H1 (cell line): ENCODE data around the gene PBOV1.

Experiments used
- CTBP2 ChIP-seq: IDR thresholded peaks from 2 replicates; pipeline ENCODE4 v1.7.0; 2011; ENCODE audit warnings: borderline replicate concordance, mild to moderate bottlenecking, moderate library complexity, mixed read lengths, low read length; ENCODE audit not compliant: insufficient read depth, insufficient read length
- SP1 ChIP-seq: IDR thresholded peaks from 2 replicates; pipeline ENCODE4 v1.6.1; 2011; ENCODE audit warnings: low read depth, low read length
- TF ChIP-seq, protein P1 (sequence below), 3 experiments: IDR thresholded peaks; 1 replicate in 2 of 3; 2 replicates in 1 of 3; pipeline versions ENCODE4 v1.5.1 to v1.6.1; 2011; ENCODE audit warnings: low read length in 3 of 3, mild to moderate bottlenecking in 3 of 3, inconsistent platforms in 2 of 3, low read depth in 1 of 3, moderate library complexity in 1 of 3; ENCODE audit not compliant: insufficient read depth in 1 of 3; ENCODE audit errors: control extremely low read depth in 1 of 3

DNA sequence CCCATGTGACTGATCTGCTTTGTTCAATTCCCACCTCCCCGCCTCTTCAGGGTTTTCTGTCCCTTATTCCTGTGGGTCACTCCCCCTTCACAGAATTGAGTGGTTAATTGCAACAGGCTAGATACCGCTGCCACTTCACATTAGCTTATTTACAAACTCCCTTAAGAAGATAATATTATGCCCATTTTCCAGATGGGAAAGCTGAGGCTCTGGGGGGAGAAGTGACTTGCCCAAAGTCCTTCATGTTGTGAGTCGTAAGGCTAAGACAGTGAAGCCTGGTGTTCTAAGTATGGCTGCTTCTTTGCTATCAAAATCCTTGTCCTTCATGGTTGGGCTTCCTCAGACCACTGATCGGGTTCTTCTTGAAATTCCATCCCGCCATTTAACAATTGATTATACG lies 39.9 kb upstream of the PBOV1 start:
- no peak for TF ChIP-seq CTBP2
- no peak for TF ChIP-seq SP1
- TF ChIP-seq, protein P1, sequence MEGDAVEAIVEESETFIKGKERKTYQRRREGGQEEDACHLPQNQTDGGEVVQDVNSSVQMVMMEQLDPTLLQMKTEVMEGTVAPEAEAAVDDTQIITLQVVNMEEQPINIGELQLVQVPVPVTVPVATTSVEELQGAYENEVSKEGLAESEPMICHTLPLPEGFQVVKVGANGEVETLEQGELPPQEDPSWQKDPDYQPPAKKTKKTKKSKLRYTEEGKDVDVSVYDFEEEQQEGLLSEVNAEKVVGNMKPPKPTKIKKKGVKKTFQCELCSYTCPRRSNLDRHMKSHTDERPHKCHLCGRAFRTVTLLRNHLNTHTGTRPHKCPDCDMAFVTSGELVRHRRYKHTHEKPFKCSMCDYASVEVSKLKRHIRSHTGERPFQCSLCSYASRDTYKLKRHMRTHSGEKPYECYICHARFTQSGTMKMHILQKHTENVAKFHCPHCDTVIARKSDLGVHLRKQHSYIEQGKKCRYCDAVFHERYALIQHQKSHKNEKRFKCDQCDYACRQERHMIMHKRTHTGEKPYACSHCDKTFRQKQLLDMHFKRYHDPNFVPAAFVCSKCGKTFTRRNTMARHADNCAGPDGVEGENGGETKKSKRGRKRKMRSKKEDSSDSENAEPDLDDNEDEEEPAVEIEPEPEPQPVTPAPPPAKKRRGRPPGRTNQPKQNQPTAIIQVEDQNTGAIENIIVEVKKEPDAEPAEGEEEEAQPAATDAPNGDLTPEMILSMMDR (IDR thresholded peaks at IDR 0.05; ENCODE audit: control extremely low read depth in 1 of 3, insufficient read depth in 1 of 3, low read depth in 1 of 3, low read length in 3 of 3): no peak
